Activated T-cell treated with anti-CD3 and anti-CD28 coated beads for 1 hour (primary cell): ENCODE results near the gene BMX.

Source experiments
- DNase-seq: peaks from one replicate; pipeline ENCODE4 v3.0.0-alpha.2; 2020; ENCODE audit warnings: low read depth

BMX gene

GRCh38 chrX:15570145-15570544, 69.5 kb downstream of the BMX start:
- no peak for DNase-seq

DNA sequence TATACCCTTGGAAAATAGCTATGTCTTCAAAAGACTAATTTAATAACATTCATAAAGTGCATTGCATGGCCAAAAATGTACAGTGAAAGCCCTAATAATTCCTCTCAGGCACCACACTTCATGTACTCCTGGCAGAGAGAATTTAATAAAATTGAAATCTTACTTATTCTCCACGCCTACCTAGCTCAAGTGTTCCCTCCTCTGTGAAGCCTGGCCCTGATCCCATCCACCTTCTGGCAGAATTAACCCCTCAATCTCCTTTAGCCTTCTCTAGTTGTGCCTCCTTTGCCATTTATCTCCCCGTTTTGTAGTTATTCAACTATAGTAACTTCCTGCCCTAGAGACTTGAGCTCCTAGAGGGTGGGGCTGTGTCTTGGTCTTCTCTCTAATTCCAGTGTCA, 73.4 kb downstream of the BMX start:
- DNase-seq: no peak

DNA sequence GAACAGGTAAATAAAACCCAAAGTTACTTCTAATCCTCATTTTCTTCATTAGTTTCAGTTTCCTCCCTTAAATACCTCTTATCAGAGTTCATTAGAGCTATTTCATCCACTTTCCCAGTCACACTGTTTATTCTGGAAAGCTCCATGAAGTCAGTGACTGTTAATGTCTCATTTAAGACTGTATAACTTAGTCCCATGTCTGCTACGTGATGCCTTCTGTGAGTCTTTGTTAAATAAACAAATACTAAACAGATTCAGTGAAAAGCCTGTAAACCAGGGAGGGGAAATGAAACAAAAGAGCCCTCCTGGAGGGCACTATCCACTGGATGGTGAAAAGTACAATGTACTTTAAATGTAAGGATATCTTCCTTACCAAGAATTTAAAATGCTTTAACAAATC, 75.4 kb downstream of the BMX start:
- no peak for DNase-seq

- no peak for DNase-seq
These were observed 79.5 kb downstream of the BMX start for GRCh38 chrX:15579778-15580747.

- DNase-seq: no peak
These were observed 93.8 kb downstream of the BMX start for GRCh38 chrX:15594371-15594770.

- DNase-seq: no peak
These were observed 97.4 kb downstream of the BMX start for GRCh38 chrX:15598026-15598425.

DNA sequence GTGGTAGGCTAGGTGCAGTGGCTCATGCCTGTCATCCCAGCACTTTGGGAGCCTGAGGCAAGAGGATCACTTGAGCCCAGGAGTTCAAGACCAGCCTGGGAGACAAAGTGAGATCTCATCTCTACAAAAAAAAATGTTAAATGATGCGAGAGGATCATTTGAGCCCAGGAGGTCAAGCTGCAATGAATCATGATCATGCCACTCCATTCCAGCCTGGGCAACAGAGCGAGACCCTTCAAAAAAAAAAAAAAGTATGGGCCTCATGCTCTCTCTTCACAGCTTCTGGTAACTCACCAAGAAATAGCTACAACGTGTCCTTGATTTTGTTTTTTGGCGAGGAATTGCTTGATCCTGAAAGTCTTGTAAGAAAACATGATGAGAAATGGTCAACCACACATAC, 98.9 kb downstream of the BMX start:
- no peak for DNase-seq

DNA sequence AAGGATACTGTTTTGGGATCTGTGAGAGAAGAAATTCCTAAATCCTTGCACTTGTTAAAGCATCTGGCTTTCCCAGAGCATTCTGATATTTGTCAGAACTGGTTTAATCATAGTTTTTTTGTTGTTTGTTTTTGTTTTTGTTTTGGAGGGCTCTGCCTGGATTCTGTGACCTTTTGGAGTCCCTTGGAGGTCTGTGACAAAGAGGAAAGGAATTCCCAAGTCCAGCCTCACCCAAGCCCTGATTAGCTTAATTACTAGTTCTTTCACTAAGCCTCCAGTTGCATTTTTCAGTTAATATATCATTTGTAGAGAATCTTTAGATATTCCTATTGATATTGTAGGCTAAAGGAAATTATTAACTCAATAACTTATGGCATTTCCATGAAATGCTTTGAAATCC, 99.4 kb downstream of the BMX start:
- DNase-seq: no peak

- no peak for DNase-seq
These were observed 100.1 kb downstream of the BMX start, which contains the start of gene ACE2 for GRCh38 chrX:15600745-15601144. Gene ACE2 (minus strand): TSS chrX:15600960. CDS start chrX:15600911, 49 bp downstream.

- no peak for DNase-seq
These were observed 101.3 kb downstream of the BMX start for GRCh38 chrX:15601932-15602331.

- DNase-seq: no peak
These were observed 102.2 kb downstream of the BMX start for GRCh38 chrX:15602761-15603160.

GRCh38 chrX:15605226-15605625, 104.6 kb downstream of the BMX start:
- DNase-seq: no peak
